ENCODE measurements around the gene HSD17B14. TPM values are rescaled to one million over a fixed set of nuclear protein-coding genes. Genes with fewer than 3 reads are reported as not detected.

Gene HSD17B14
- total RNA-seq, 1 donor from 2014 or later: 1.2 TPM

DNA sequence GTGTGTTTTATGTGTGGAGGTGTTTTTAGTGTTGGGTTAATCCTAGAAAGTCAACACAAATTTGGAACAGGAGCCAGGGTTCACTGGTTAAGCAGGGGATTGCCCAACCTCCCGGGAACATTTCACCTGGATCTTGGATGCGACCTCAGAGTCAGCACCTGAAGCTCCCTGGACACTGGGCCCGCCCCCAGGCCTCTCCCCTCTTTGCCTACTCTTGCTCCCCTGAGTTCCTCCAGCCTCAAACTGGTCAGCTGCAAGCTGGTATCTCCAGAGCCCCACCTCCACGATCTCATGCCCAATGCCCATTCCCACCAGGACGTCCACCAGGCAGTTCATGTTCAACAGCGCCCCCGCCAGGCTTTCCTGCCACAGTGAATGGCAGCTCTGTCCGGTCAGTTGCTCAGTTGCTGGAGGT is 9.7 kb downstream of the HSD17B14 start:
- no peak for DNase-seq

DNA sequence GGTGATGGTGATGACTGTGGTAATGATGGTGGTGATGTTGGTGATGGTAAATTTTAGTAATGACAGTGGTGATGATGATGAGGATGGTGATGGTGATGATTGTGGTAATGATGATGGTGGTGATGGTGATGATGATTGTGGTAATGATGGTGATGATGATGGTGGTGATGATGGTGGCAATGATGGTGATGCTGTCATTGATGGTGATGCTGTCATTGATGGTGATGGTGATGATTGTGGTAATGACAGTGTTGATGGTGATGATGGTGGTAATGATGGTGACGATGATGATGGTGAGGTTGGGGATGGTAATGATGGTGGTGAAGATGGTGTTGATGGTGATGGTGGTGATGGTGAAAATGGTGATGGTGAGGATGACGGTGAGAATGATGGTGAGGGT is 13.8 kb downstream of the HSD17B14 start:
- DNase-seq: no peak

DNA sequence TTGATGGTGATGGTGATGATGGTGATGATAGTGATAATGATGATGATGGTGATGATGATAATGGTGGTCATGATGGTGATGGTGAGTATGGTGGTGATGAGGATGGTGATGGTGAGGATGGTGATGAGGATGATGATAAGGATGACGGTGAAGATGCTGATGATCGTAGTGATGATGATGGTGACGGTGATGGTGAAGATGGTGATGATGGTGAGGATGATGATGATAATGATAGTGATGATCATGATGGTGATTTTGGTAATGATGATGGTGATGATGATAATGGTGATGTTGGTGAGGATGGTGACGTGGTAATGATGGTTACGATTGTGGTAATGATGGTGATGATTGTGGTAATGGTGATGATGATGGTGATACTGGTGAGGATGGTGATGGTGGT is 14.7 kb downstream of the HSD17B14 start:
- no peak for DNase-seq

DNA sequence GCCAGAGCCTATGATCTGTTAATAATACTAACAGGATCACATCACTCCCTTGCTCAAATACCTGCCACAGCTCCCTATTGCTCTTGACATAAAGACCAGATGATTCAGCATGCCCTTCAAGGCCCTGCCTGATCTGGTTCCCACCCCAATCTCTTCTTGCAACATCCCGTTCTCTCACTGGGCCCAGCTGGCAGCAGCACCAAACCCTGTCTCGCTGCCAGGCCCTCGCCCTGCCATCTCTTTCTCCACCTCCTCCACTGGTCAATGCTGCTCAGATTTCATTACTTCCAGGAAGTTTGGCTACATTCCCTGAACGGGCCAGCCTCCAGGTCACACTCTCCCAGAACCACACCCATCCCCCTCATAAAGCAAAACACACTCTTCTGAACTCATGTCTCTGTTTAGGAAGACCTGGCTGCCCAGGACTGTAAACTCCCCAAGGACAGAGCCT is 16.9 kb downstream of the HSD17B14 start:
- DNase-seq: peak; percentile 87

DNA sequence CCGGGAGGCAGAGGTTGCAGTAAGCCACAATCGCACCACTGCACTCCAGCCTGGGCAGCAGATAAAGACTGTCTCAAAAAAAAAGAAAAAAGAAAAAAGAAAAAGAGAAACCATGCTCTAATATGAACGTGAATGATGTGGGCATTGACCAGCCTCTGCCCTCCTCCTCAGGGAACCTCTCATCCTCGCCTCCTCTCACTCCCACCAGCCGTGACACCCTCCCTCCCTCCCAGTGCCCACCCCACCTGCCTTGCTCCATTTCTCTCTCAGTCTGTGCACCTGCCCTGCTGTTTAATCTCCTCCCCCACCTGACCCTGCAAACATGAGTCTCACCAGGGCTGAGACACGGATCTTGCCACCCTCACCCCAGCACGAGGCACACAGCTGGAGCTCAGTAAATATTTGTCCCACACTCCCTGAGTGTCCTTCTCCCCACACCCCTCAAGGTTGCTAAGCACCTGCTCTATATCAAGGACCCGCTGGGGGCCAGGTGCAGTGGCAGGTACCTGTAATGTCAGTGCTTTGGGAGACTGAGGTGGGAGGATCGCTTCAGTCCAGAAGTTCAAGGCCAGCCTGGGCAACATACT is 18.0 kb downstream of the HSD17B14 start:
- no peak for DNase-seq

DNA sequence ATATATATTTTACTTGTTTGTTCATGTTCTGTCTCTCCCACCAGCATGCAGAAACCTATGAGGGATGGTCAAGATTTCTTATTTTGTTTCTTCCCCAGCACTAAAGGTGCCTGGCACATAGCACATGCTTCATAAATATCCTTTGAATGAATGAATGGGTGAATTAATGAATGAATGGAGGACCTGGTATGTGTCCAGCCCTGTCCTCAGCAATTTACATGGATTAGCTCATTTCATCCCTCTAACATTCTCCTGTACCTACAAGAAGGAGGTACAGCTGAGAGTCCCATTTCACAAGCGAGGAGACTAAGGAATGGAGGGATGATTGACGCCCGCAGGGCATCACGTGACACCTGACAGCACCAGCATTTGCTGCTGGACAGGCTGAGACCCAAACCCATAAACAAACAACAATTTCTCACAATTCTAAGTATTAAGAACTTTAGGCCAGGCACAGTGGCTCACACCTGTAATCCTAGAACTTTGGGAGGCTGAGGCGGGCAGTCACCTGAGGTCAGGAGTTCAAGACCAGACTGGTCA is 18.6 kb downstream of the HSD17B14 start:
- DNase-seq: no peak

DNA sequence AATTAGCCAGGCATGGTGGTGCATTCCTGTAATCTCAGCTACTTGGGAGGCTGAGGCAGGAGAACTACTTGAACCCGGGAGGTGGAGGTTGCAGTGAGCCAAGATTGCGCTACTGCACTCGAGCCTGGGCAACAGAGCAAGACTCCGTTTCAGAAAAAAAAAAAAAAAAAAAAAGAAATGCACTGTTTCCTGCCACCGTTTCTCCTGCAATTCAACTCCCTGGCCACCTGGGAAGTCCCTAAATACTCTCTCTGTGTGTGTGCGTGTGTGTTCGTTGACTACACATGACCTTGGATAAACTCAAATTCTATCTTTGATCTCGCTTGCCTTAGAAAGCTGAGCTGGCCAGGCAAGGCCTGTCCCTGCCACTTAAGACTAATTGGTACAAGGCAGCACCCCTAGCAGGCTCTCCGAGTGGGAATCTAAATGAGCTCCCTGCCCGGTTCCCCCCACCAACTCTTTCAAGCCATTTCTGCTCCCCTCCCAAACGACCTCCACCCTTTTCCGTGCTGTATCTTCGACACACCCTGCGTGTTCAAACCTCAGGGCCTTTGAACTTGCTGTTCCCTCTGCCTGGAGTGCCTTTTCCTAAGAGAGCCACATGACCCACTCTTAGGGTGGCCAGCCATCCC is 20.3 kb downstream of the HSD17B14 start:
- no peak for DNase-seq

DNA sequence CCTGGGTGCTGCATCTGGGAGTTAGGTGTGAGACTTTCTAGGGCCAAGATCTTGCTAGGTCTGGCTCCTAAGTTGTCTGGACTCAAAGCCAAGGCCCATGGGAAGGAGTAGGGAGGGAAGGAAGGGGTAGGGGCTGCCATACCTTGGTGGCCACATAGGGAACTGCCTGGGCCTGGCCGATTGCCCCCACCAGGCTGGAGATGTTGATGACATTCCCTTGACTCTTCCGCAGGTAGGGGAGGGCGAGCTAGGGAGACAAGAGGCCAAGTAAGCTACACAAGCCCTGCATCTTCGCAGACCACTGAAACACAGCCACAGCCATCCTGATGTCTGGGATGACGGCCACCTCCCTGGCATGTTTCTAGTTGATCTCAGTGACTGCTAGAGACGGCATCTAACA is 21.4 kb downstream of the HSD17B14 start:
- no peak for DNase-seq

DNA sequence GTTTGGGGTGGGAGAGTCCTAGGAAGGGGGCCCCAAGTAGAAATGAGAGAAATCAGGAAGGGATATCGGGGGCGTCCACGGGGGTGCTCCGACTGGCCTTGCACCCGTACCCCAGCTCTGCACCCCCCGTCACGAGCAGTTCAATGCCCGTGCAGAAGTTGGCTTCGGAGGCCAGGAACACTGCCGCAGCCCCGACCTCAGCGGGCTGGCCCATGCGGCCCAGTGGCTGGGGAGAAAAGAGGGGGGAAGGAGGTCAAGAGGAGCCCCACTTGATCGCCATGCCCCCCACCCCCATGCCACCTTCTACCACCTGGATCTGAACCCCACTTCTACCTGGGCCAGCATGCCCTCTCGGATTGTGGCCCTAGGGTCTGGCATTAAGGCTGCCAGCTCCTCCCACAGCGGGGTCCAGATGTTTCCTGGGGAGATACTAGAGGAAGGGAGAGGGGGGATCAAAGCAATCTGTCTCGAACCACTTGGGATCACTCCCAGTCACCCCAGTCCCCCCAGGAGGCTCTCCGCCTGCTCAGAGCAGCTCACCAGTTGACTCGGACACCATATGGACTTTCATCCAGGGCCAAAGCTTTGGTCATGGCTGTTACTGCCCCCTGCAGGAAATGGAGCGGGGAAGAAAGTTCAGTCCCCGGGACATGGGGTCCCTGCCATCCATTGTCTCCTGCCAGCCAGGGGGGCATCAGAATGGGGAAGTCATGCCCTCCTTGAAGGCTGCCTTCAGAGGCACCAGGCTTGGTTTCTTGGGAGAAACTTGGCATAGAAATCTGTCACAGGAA is 23.0 kb downstream of the HSD17B14 start:
- no peak for DNase-seq

DNA sequence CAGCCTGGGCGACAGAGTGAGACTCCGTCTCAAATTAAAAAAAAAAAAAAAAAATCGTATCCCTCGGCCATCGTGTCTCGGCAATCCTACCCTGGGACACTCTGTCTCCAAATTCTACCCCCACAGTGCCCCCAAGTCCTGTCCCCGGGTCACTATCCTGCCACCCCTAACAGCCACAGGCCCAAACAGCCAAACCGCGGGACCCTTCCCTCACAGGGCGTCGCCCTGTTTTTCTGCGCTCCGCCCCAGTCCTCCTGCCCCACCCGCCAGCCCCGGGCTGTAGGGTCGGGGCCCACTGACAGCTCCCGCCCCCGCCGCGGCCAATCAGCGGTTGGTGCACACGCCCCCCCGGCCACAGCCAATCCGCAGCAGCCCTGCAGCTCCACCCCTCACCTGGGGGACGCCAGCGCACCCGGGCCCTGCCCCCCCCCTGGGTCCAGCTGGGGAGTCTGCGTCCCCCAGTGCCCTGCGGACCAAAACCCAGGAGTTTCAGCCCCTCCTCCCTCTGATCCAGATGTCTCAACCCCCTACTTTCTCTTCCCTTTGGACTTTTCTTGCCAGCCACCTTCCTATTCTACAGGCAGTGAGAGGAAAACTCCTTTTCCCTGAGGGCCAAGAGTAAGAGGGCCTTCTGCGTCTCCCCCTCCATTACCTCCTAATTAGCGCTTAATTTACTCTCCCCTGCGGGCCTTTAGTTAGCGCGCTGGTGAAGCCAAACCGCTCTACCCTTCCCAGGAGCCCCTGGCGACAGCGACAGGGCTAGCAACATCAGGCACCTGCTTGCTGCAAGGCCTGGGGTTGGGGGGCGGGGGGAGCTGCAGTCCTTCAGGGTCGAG is 24.0 kb downstream of the HSD17B14 start:
- peak; percentile 93 for DNase-seq

DNA sequence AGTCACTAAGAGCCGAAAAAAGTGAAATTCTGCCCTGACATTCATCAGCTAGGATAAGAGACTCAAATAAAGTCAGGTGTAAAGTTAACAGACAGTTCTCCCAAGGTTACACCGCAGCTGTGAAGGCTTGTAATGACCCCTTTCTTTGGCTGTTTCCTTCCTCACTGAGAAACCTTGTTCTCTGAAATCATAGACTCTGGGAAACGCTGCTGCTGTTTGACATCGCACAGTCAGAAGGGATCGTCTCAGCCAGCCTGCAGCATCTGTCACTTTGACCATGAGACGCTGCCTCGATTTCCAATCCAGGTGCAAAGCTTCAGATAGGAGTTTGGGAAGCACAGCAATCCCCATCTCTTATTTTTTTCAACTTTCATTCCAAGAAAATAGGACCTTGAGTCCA is 26.1 kb downstream of the HSD17B14 start:
- DNase-seq: no peak

DNA sequence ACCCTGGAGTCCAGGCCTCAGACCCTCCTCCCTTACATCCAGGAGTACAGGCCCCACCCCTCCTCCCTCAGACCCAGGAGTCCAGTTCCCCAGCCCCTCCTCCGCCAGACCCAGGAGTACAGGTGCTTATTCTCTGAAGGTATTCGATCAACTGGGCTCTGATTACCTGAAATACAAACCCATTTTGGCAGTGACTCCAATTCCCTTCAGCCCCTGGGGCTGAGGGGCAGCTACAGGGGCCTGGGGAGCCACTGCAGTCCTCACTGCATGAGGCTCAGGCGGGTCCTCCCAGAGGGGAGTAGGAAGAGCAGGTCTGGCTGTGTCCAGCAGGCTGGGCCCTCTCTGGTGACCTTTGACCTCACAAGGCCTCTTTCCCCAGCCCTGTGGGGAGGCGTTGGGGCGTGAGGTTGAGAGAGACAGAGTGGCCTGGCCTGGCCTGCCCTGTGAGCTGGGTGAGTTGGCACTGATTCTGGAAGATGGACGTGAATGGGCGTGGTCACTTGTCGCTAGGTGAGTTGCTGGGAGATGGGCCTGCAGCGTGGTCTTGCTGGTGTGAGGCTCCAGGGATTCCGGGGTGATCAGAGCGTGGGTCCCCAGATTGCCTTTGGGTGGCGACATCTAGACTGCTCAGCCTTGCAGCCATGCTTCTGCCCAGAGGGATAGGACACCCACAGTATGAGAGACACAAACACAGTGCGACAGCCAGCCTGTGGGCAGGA is 28.5 kb downstream of the HSD17B14 start:
- no peak for DNase-seq

DNA sequence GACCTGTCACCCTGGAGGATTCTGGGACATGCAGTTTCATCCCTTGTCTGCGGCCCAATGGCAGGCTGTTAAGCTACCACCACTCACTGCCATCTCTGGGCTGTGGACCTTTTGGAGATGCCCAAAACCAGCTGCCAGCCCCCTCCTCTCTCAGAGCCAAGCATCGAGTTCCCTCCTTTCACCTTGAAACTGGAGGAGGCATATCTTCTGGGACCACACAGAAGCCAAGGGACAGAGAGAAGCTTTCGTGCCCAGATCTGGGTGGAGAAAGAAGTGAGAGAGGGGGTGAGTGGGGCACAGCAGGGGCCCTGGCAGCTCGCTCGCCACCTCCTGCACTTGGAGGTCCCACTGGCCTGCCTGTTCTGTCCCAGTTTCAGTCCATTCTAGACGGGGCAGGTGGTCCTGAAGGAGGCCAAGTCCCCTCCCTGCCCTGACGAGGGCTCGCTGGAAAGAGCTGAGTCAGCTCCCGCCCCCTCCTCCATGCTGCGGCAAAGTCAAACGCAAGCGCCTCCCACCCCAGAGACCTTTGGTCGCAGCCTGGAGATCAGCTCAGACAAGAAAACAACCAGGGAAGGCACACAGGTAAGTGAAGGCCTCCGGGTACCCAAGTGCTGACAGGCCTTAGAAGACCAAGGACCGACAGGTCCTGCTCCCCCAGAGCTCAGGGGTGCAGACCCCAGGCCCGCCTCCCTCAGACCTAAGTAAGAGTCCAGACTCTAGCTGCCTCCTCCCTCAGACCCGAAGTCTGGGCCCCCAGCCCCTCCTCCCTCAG is 29.3 kb downstream of the HSD17B14 start:
- no peak for DNase-seq

DNA sequence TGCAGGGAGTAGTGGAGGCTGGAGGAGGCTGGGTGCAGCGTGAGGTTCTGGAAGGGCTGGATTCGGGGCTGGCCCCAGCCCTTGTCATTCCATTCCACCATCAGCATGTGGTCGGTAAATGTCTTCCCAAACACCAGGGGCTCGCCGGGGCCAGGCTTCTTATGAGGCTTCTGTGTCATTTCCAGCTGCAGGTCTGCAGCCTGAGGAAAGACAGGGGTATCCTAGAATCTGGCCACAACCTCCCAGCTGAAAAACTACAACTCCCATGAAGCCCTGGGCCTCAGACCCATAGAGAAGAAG is 29.8 kb downstream of the HSD17B14 start:
- peak; percentile 84 for DNase-seq

DNA sequence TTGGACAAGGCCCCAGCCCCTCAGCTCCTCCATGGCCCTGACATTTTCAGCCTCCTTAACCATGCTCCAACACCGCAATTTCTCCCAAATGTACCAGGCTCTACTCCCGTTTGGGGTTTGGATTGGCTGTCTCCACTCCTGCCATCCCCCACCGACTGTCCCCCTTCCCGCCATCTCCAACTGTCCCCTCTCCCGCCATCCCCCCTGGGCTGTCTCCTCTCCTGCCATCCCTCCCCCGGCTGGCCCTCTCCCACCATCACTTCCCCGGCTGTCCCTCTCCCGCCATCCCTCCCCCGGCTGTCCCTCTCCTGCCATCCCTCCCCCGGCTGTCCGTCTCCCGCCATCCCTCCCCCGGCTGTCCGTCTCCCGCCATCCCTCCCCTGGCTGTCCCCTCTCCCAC is 30.8 kb downstream of the HSD17B14 start:
- DNase-seq: no peak

DNA sequence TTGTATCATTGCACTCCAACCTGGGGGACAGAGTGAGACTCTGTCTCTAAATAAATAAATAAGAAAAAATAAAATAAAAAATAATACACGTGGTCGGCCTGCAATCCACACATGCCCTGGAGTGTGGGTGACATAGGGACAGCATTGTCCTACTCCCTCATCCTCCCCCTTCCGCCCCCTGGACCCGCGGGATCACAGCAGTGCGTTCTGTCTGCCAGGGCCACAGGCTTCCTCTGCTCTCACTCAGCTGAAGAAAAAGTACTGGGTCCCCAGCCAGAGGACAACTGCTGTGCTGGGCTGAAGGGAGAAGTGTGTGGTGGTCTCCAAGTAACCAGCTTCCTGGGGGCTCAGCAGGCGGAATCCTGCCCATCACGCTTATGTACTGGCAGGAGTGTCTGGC is 31.8 kb downstream of the HSD17B14 start:
- no peak for DNase-seq

DNA sequence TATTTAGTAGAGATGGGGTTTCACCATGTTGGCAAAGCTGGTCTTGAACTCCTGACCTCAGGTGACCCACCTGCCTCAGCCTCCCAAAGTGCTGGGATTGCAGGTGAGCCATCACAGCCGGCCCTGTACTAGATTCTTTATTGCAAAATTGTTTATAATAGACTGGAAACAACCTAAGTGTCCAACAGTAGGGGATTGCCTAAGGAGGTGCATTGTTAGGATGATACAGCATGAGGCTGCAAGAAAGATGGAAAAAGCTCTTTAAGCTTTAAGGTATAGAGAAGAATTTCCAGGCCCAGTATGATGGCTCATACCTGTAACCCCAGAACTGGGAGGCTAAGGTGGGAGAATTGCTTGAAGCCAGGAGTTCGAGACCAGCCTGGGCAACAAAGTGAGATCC is 33.7 kb downstream of the HSD17B14 start:
- no peak for DNase-seq

DNA sequence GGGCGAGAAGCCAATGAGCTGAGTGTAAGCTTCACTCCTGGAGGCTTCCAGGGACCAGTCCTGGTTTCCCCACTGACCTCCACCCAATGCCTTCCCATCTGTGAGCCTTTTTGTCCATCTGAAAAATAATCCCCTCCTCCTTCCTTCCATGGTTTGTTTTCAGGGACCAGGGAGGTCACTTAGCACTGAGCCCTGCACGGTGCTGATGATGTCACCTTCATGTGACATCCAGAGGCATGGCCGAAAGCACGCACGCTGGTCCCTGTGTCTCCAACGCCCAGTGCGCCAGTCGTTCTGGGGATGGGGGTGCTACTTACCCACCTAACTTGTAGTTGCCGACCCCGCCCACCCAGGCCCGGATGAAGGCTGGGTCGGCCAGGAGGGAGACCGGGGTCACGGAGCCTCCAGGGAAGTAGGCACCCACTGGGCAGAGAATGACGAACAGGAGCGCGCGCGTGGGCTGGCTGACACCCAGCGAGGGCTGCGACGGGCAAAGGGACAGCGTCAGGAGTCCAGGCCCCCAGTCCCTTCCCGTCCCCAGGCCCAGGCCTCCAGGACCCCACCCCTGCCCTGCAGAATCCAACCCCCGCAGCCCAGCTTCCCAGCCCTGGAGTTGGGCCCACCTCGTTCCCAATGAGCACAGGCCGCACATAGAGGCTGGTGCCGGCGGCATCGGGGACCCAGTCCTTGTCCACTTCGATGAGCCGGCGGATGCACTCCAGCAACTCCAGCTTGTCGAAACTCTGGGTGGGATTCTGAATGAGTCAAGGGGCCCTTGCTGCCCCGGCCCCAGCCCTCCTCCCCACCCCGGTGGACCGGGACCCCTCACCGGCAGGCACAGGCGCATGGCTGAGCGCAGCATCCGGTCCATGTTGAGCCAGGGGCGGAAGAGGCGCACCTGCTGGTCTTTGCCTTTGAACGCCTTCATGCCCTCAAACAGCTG is 36.7 kb downstream of the HSD17B14 start:
- DNase-seq: no peak

DNA sequence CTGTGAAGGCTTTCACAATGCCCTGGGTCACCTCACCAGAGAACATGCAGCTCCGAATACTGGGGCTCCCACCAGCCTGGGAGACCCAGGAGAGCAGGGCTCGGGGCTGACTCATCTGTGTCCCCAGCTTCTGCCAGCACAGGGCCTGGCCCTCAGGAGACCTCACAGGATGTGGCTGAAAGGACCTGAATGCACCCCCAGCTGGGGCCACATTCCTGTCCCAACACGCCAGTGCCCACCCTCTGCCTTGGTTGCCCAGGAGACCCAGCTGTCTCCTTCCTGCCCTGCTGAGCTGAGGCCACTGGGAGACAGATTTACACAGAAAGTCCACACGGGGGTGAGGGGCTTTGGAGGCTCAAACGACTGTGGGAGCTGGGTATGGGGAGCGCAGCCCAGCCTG is 37.4 kb downstream of the HSD17B14 start:
- DNase-seq: no peak

DNA sequence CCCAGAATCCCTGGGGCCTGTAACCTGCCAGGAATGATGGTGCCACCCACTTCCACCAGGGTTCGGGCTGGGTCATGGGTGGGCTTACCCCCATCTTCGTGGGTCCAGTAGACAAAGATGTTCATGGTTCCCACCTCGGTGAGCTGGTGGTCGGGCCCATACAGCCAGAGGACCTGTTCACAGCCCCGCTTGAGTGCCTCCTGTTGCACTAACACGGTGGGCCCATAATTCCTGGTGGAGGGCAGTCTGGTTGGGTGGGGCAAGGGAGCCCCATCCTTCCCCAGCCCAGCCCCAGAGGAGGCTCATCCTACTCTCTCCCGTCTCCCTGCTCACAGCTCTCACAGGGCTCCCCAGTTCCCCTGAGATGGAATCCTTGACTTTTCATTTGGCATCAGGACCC is 39.2 kb downstream of the HSD17B14 start:
- DNase-seq: no peak

Measured in tongue (tissue), 2 donors.